ENCODE results near the gene RAI1.
"Not testable (repeated sequence)": the region's sequence is repeated elsewhere in the genome, so short reads cannot be mapped to it uniquely, and the experiment has no call there.

The RAI1 gene

GRCh38 chr17:17680477-17681186 lies 626 bp upstream of the RAI1 start:
- peaks cover 28% of the 10 kb centered on the region for H3K27me3 Mint-ChIP-seq
- DNase-seq = no peak
- H3K4me1 Mint-ChIP-seq = peaks cover 39% of the 10 kb centered on the region
- H3K27ac Mint-ChIP-seq = peak overlapping the region; percentile 44
- peaks cover under 1% of the 10 kb centered on the region for H3K36me3 Mint-ChIP-seq
- H3K4me3 Mint-ChIP-seq = peak overlapping the region; percentile 57
- H3K9me3 Mint-ChIP-seq = no peaks in the 10 kb centered on the region
- CTCF ChIA-PET = interaction anchor here (0.8 to 2.7 kb wide), 12 partner anchors 10 to 355 kb away, joined by 3 to 20 read pairs (median 4); no protein-coding TSS in a partner anchor

GRCh38 chr17:17681744-17682292 lies 560 bp downstream of the RAI1 start:
- CTCF ChIA-PET = interaction anchor here (0.6 to 2.8 kb wide), 10 partner anchors 9 to 237 kb away, joined by 3 to 13 read pairs (median 4); no protein-coding TSS in a partner anchor
- H3K9me3 Mint-ChIP-seq = no peaks in the 10 kb centered on the region
- peak; percentile 52 for DNase-seq
- H3K27ac Mint-ChIP-seq = peak overlapping the region; percentile 85
- peak overlapping the region; percentile 88 for H3K4me3 Mint-ChIP-seq
- peaks cover 24% of the 10 kb centered on the region for H3K27me3 Mint-ChIP-seq
- peaks cover 35% of the 10 kb centered on the region for H3K4me1 Mint-ChIP-seq
- H3K36me3 Mint-ChIP-seq = peaks cover 5% of the 10 kb centered on the region

- Mint-ChIP-seq H3K27me3 (peaks cover 24% of the 10 kb centered on the region), H3K36me3 (peaks cover 5% of the 10 kb centered on the region), H3K4me1 (peaks cover 33% of the 10 kb centered on the region), H3K9me3 (no peaks in the 10 kb centered on the region), H3K27ac (peak overlapping the region; percentile 85), H3K4me3 (peak overlapping the region; percentile 88)
- CTCF ChIA-PET = interaction anchor here (0.6 to 2.8 kb wide), 10 partner anchors 9 to 237 kb away, joined by 3 to 13 read pairs (median 4); no protein-coding TSS in a partner anchor
- DNase-seq = peak; percentile 66
Observed at GRCh38 chr17:17682293-17682736, 1.1 kb downstream of the RAI1 start.

- Mint-ChIP-seq H3K9me3 (no peaks in the 10 kb centered on the region), H3K27ac (peak overlapping the region; percentile 93), H3K4me3 (peak overlapping the region; percentile 88), H3K4me1 (peaks cover 35% of the 10 kb centered on the region), H3K27me3 (peaks cover 24% of the 10 kb centered on the region), H3K36me3 (peaks cover 5% of the 10 kb centered on the region)
- peak; percentile 74 for DNase-seq
- CTCF ChIA-PET = interaction anchor here (0.6 to 2.8 kb wide), 8 partner anchors 8 to 178 kb away, joined by 3 to 13 read pairs (median 4); no protein-coding TSS in a partner anchor
Observed at GRCh38 chr17:17682737-17683680, 1.8 kb downstream of the RAI1 start.

- peaks cover 5% of the 10 kb centered on the region for H3K36me3 Mint-ChIP-seq
- peaks cover 19% of the 10 kb centered on the region for H3K27me3 Mint-ChIP-seq
- H3K9me3 Mint-ChIP-seq = no peaks in the 10 kb centered on the region
- H3K4me3 Mint-ChIP-seq = peak overlapping the region; percentile 88
- CTCF ChIA-PET = interaction anchor here (1.1 to 2.8 kb wide), 2 partner anchors 67 to 170 kb away, joined by 3 to 13 read pairs; no protein-coding TSS in a partner anchor
- no peak overlapping the region for H3K27ac Mint-ChIP-seq
- peaks cover 35% of the 10 kb centered on the region for H3K4me1 Mint-ChIP-seq
- DNase-seq = no peak
Observed at GRCh38 chr17:17683710-17684365, 2.6 kb downstream of the RAI1 start.

GRCh38 chr17:17684906-17685774 lies 3.9 kb downstream of the RAI1 start:
- Mint-ChIP-seq H3K27ac (no peak overlapping the region), H3K4me3 (no peak overlapping the region), H3K27me3 (peaks cover 8% of the 10 kb centered on the region), H3K36me3 (peaks cover 5% of the 10 kb centered on the region), H3K4me1 (peaks cover 44% of the 10 kb centered on the region), H3K9me3 (no peaks in the 10 kb centered on the region)
- CTCF ChIA-PET = no interaction called here
- no peak for DNase-seq

GRCh38 chr17:17685775-17686291 lies 4.6 kb downstream of the RAI1 start:
- Mint-ChIP-seq H3K9me3 (no peaks in the 10 kb centered on the region), H3K27ac (no peak overlapping the region), H3K4me3 (no peak overlapping the region), H3K4me1 (peaks cover 49% of the 10 kb centered on the region), H3K36me3 (peaks cover 5% of the 10 kb centered on the region), H3K27me3 (peaks cover 2% of the 10 kb centered on the region)
- DNase-seq = no peak
- CTCF ChIA-PET = no interaction called here

GRCh38 chr17:17689312-17689711 lies 8.1 kb downstream of the RAI1 start:
- Mint-ChIP-seq H3K36me3 (peaks cover 5% of the 10 kb centered on the region), H3K27ac (no peak overlapping the region), H3K27me3 (no peaks in the 10 kb centered on the region), H3K4me1 (peaks cover 73% of the 10 kb centered on the region), H3K4me3 (no peak overlapping the region), H3K9me3 (no peaks in the 10 kb centered on the region)
- no peak for DNase-seq
- CTCF ChIA-PET = no interaction called here

GRCh38 chr17:17690233-17690632 lies 9.0 kb downstream of the RAI1 start:
- CTCF ChIA-PET = interaction anchor here (0.6 to 1.2 kb wide), 5 partner anchors 9 to 343 kb away, joined by 3 to 8 read pairs (median 3); partner anchors contain the start of gene RAI1
- not testable (repeated sequence) for DNase-seq, H3K4me3 Mint-ChIP-seq, H3K9me3 Mint-ChIP-seq, H3K27me3 Mint-ChIP-seq, H3K27ac Mint-ChIP-seq, H3K36me3 Mint-ChIP-seq
- H3K4me1 Mint-ChIP-seq = peaks cover 67% of the 10 kb centered on the region

- no peak for DNase-seq
- H3K9me3 Mint-ChIP-seq = no peaks in the 10 kb centered on the region
Observed at GRCh38 chr17:17691468-17692263, 10.4 kb downstream of the RAI1 start.

GRCh38 chr17:17692353-17693252 lies 11.3 kb downstream of the RAI1 start:
- DNase-seq = no peak
- peak overlapping the region; percentile 37 for H3K4me3 Mint-ChIP-seq
- no peaks in the 10 kb centered on the region for H3K36me3 Mint-ChIP-seq
- peaks cover 70% of the 10 kb centered on the region for H3K4me1 Mint-ChIP-seq
- no peaks in the 10 kb centered on the region for H3K27me3 Mint-ChIP-seq
- CTCF ChIA-PET = interaction anchor here (0.6 to 1.3 kb wide), 3 partner anchors 15 to 312 kb away, joined by 3 to 4 read pairs (median 4); no protein-coding TSS in a partner anchor
- H3K27ac Mint-ChIP-seq = peak overlapping the region; percentile 94
- no peaks in the 10 kb centered on the region for H3K9me3 Mint-ChIP-seq

More at GRCh38 chr17:17691468-17692263, 10.4 kb downstream of the RAI1 start:
- Mint-ChIP-seq H3K27me3 (no peaks in the 10 kb centered on the region), H3K36me3 (no peaks in the 10 kb centered on the region), H3K27ac (peak overlapping the region; percentile 69), H3K4me3 (no peak overlapping the region), H3K4me1 (peaks cover 70% of the 10 kb centered on the region)
- CTCF ChIA-PET = interaction anchor here (0.6 to 1.3 kb wide), 5 partner anchors 10 to 313 kb away, joined by 3 to 8 read pairs (median 4); partner anchors contain the start of gene RAI1

Measured in activated naive CD4-positive, alpha-beta T cell treated with anti-CD3 and anti-CD28 coated beads, Interleukin-2, amount 10 ng/mL, durations not matched to agents 7 days and 5 days (primary cell).